Fibroblast of peridontal ligament (primary cell): Measurements from ENCODE around the gene PNMA8C.
"Not testable (repeated sequence)": the region's sequence is repeated elsewhere in the genome, so short reads cannot be mapped to it uniquely, and the experiment has no call there.

Experiments
- DNase-seq: peaks from one replicate; pipeline ENCODE4 v3.0.0-alpha.2; 2010; ENCODE audit errors: extremely low read depth

Gene PNMA8C

DNA sequence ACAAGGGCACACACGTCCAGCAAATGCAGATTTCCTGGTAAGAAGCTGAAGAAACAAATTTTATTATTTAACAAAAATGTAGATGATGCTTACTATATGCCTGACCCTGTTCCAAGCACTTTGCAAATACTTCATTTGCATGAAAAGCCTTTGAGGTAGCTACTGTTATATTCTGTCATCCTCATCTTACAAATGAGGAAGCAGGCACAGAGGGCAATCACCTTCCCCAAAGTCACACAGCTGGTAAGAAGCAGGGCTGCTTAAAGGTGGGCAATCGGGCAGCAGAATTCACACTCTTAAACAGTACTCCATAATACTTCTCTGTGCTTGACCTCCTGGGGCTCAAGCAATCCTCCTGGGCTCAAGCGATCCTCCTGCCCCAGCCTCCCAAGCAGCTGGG is 18.3 kb upstream of the PNMA8C start:
- no peak for DNase-seq

DNA sequence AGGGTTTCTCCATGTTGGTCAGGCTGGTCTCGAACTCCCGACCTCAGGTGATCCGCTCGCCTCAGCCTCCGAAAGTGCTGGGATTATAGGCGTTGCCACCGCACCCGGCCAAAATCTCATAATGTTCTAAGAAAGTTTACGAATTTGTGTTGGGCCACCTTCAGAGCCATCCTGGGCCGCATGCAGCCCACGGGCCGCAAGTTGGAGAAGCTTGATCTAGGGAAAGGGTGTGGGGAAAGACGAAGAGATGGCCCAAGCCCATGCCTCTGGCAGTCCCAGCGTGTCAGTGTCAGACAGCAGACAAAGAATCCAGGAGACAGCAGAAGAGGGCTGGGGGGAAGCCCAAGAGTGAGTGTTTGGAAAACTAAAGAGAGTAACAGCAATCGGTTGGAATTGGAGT is 17.3 kb upstream of the PNMA8C start:
- DNase-seq: no peak

DNA sequence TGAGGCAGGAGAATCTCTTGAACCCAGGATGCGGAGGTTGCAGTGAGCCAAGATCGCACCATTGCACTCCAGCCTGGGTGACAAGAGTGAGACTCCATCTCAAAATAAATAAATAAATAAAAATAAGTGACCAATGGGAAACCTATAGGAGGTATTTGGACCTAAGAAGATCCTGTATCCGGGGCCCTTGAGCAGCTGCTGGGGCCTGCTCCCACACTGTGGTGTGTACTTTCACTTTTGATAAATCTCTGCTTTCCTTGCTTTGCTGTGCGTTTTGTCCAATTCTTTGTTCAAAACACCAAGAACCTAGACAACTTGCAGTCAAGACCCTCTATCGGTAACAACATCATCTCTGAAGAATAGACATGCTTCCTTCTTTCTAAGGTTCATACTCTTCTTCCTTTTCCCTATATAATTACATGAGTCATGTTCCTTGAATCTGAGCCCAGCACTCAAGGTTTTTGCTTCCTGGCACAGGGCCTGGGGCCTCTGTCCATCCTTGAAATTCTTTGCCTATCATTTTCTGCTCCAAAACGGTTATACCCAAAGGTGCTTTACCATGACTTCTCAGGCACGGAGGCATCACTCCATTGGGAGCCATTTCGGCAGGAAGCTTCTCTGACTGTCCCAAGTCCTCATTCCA is 14.2 kb upstream of the PNMA8C start:
- peak; percentile 78 for DNase-seq

DNA sequence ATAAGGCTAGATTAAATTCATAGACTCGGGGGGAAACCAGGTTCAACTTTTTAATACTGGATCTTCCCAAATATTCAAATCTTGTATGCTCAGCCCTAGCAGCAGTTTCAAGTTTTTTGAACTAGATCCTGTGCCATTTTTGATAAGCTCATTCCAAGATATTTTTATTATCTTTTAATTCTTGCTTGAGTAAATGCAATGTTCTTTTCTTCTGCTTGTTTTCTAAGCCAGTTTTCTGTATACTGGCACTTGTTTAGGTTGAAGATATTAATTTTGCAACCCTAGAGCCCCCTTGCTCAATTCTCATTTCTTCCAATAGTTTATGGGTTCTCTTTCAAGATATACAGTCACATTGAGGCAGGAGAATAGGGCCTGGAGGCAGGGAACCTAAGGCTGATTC is 13.1 kb upstream of the PNMA8C start:
- DNase-seq: no peak

DNA sequence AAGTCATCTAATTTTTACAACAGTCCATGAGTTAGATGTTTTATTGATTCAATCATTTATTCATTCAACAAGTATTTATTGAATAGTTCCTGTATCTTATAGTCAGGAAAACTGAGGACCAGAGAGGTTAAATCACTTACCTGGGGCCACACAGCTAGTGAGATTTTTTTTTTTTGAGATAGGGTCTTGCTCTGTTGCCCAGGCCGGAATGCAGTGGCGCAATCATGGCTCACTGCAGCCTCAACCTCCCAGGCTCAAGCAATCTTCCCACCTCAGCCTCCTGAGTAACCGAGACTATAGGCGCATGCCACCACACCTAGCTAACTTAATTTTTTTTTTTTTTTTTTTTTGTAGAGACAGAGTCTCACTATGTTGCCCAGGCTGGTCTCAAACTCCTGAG is 7.0 kb upstream of the PNMA8C start:
- not testable (repeated sequence) for DNase-seq

DNA sequence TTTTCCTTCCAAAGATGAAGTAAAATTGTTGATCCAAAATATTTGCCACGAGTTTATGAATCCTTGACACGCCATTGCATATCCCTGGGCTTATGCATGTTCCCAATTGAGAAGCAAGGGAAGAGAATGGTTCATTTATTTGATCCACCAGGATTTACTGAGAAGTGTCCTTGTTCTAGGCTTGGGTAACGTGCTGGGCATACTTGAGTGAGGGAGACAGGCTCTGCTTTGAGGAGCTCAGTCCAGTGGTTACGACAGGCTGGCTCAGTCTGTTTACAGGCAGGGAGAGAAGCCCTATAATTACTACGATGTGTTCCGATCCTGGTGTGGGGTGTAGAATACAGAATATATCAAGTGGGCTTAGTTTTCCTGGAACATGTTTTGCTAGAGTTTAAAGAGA is 6.3 kb upstream of the PNMA8C start:
- peak; percentile 19 for DNase-seq

DNA sequence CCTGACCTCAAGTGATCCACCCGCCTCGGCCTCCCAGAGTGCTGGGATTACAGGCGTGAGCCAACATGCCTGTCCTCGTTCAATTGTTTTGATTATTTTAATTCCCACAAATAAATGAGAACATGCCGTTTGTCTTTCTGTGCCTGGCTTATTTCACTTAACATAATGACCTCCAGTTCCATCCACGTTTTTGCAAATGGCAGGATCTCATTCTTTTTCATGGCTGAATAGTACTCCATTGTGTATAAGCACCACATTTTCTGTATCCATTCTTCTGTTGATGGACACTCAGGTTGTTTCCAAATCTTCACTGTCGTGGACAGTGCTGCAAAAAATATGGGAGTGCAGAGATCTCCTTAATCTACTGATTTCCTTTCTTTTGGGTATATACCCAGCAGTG is 4.7 kb upstream of the PNMA8C start:
- not testable (repeated sequence) for DNase-seq

DNA sequence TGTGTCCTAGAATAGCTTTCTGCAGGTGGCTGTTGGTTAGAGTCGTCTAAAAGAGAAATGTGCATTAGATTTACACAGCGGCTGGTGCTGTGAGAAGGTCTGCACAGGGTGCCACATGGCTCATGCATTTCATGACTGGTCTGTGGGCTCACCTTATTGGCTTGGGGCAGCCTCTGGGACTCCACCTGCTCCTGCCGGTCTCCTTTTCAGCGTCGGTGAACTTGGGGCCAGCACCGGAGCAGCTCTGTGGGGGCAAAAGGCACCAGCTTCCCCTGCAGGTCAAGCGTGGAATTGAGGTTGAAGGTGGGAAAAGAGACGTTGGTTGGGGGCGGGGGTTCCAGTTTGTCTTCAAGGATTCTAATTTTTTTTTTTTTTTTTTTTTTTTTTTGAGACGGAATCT is 3.1 kb upstream of the PNMA8C start:
- no peak for DNase-seq

DNA sequence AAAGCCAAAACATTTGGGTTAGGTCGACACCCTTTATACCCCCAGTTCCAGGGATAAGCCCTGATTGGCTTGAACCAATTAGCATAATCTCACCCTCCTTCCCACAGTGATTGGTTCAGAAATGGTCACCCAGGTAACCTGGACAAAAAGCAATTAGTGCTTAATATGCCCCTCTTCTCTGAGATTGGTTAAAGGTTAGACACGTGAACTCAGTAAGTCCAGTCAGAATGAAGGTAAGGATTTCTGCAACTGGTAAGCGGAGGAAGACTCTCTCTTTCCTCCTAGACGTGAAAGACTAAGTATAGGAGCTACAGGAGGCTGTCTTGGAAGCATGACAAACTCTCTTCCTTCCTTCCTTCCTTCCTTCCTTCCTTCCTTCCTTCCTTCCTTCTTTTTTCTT is 1.3 kb upstream of the PNMA8C start:
- DNase-seq: no peak

DNA sequence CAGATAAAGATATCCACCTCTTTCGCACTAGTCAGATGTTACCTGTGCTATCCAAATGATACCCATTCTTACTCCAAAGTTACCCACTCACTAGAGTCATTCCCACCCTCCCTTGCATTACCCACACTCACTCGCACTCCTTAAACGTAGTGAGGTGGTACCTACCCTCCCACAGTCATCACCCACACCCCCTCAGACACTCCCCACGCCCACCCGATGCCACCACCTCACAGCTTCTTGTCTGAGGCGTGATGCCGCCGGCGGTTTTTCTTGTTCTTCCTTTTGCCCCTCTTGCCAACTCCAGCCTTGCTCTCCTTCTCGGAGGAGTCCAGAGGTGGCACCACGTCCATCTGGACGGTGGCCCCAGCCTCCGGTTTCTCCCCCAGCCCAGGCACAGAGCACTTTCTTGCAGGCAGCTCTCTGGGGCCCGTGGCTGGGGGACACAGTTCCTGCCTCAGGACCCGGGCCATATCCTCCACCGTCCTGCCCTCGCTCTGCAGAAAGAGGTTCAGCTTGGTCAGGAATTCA is 1.2 kb downstream of the PNMA8C start:
- DNase-seq: no peak

DNA sequence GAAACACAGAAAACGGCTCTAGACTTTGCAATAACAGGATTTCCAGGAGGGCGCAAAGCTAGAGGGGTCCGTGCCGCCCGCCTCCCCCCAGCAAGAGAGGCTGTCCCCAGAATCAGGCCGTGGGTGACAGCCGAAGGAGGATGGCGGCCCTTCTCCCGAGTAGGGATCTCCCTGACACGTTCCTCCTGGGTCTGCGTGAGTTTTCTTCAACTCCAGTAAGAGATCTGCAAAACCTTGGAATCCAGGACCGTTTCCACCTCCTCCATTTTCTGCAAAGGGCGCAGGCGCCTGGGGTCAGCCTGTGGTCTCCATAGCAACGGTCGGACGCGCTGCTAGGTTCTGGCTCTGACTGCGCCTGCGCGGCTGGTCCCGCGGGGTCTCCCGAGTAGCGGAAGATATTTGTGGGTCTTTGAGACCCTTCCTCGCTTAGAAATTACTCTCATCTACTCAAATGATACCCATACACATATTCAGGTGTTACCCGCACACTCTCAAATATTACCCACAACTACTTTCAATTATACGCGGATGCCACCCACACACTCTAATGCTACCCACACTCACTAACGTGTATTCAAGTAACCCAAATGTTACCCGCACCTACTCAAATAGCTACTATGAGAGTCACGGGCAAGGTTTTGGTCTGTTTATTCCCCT is 2.1 kb downstream of the PNMA8C start:
- DNase-seq: peak; percentile 82

DNA sequence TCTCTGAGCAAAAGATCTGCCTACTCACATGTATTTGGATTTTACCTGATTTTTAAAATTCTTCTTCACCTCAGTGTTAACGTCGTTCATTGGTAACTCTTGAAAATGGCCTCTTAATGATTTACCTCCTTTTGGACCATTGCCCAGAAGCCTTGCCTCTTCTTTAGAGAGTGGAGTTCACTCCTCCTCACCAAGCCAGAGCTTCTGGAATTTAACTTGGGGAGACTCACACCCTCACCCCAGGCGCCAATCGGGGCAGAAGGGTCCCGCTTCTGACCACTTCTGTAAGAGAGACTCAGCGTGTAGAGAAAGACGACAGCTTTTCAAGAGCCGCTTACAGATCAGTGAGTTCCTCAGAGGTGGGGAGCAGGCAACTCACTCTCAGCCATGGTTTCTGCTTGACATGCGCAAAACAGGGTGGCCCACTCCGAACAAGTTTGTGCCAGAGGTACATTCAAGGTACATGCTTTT is 2.7 kb downstream of the PNMA8C start:
- DNase-seq: peak; percentile 31

DNA sequence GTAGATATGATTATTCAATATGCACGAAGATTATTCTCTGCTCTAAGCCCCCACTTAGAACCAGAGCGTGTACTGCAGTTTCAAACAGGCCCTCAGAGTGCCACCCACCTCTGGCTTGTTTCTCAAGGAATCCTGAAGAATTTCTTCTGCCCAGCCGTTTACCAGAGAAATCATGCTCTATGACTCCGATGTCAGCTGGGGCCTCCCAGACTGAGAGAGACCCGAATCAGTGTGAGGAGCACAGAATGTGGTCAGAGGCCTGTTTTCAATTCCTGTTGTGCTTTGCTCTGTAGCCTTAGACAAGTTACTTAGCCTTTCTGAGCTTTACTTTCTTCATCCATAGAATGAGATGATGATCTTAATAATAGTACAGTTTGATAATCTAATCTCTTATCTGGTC is 5.5 kb downstream of the PNMA8C start:
- DNase-seq: no peak

DNA sequence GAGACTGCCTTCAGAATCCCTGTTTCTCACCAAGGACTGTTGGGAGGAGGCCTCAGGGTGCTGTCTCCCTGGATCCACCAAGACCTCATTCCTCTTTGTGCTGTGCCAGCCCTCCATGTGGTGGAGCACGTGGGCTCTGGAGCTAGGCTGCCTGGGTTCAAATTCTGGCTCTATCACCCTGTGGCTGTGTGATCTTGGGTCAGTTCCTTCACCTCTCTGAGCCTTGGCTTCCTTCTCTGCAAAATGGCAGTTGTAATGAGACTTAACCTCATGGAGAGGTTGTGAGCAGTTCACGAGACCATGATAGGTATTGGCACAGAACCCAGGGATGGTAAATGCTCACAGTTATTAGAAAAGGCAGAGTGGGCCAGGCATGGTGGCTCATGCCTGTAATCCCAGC is 6.4 kb downstream of the PNMA8C start:
- no peak for DNase-seq

DNA sequence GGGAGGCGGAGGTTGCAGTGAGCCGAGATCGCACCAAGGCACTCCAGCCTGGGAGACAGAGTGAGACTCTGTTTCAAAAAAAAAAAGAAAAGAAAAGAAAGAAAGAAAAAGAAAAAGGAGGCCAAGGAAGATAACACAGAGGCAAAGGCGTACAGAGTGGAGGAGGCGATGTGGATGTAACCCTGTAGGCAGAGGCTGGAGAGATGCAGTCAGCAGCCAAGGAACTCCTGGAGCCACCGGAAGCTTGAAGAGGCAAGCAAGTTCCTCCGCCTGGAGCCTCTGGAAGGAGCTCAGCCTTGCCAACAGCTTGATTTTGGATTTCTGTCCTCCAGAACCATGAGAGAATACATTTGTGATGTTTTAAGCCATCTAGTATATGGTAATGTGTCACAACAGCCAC is 8.7 kb downstream of the PNMA8C start:
- no peak for DNase-seq

DNA sequence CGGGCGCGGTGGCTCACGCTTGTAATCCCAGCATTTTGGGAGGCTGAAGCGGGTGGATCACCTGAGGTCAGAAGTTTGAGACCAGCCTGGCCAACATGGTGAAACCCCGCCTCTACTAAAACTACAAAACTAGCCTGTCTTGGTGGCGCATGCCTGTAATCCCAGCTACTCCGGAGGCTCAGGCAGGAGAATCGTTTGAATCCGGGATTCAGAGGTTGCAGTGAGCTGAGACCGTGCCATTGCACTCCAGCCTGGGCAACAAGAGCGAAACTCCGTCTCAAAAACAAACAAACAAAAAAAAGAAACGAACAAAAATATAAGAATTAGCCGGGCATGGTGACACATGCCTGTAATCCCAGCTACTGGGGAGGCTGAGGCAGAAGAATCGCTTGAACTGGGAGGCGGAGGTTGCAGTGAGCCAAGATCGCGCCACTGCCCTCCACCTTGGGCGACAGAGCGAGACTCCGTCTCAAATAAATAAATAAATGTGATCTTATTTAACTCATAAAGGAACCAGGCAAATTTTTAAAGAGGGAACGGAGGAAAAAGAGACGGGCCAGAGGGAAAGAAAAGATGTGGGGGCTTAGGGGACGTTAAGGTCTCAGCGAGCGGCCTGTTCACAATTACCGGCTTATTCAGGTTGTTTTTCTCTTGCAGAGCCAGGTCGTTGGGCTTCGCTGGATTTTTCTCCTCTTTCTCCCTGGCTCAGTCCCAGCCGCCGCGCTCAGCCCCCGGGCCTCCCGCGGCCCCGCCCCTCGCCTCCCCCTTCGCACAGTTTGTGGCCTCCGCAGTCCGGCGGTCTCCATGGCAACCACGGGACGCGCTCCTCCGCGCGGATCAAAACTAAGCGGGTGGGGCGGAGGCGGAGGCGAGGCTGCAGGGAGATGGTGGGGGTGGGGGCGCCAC is 12.7 kb downstream of the PNMA8C start:
- DNase-seq: peak; percentile 72

DNA sequence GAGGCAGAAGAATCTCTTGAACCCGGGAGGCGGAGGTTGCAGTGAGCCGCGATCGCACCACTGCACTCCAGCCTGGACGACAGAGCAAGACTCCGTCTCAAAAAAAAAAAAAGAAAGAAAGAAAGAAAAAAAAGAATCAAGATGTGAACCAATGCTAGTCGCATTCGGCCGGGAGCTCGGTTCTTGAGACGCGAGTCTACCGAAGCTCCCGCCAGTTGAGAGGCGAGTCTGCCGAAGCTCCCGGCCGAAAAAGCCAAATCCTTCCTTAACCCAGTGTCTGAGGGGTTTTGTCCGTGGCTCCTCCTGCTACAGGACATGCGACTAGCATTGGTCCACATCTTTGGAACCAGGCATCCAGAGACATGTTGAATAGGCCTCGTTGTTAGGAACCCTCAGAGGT is 13.8 kb downstream of the PNMA8C start:
- DNase-seq: not testable (repeated sequence)

DNA sequence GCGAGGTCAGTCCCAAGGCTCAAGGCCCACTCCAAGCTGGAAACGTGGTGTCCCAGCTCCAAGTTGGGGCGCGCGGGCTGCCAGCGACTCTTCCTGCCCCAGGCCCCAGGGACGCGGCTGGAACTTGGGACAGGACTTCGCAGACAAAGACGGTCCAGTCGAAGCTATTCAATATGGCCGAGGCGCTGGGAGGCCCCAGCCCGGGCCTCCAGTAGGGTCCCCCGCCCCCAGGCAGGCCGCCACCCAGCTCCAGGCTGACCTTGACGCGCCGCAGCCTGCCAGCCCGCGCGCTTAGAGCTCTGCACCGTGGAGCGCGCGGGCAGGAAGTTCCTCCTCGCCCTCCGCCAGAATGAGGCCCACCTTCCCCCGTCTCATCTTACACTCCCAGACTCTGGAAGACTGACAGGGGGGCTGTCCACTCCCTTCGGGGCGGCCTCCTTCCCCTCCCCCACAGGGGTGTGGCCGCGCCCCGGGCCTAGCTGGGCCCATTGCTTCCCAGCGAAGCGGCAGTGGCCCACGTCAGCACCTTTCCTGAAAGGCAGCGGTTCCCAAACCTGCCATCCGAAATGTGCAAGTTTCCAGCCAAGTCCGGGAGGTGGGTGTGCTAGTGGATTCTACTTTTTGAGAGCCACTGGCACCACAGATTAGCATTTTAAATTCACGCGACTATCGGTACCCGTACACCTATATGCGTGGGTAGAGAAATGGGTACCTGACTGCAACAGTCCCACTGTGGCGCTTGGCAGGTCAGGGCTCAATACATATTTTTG is 15.3 kb downstream of the PNMA8C start, which contains the start of gene CCDC8:
Gene CCDC8 (minus strand): TSS at position 303 of the 770 bp plus-strand sequence. CDS start 754 bp downstream, outside the sequence.
- DNase-seq: peak; percentile 83

DNA sequence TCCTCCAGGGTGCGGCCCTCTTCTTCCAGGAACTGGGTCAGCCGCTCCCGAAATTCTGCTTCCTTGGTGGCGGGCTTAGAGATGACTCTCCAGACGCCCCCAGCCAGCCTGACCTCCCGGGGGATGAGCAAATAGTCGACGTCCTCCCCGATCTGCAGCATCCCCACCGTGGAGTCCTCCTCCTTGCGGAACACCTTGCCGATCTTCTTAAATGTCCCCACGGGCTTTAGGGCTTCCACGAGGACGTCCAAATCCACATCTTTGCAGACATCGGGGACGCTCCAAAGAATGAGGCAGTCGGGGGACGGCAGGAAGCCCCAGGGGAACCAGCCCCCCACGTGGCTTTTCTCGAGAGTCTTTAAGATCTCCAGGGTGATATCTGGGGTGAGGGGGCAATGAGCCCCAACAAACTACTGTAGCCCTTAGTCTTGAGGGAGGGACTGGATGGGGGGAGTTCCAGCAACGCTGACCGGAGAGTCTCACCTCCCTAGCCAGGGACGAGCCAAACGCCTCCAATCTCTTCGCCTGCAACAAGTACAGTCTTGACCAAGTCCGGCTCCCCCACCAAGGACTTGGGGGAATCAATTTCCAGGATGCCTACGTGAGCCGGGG is 16.0 kb downstream of the PNMA8C start:
- DNase-seq: no peak

DNA sequence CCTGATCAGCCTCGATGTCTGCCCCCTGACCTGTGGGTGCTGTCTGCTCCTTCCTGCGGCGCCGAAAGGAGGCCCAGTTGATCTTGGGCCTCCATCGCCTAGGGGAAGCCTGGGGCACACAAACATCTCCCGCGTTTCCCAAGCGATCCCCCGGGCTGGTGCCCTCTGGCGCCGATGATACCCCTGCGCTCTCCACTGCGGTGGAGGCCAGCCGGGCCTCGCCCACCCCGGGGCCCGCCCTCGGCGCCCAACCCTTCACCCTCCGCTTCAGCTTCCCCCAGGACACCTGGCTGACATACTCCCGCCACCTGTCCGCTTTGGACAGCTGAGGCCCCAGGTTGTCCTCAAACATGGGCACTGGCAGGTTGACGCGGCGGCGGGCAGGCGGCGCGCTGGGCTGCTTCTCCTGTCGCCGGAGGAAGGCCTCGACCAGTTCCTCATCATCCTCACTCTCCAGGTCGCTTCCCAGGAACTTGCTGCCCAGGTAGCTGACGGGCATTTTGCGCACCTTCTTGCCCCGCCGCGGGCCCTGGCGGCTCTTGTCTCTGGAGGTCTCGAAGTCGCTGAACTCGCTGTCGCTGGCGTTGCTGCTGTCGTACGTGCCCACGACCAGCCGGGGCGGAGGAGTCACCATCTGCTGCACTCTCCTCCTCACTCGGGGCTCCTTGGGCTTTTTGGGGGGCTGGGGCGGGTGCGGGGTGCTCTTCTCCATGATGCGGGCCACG is 16.6 kb downstream of the PNMA8C start:
- no peak for DNase-seq
